GM12892 (cell line): ENCODE data around the gene SPTBN1.

Experiments used
- POLR2A ChIP-seq: IDR thresholded peaks from 2 replicates; pipeline ENCODE4 v1.6.1; 2011; ENCODE audit warnings: low read depth, low read length, control low read depth
- POLR2AphosphoS5 ChIP-seq: IDR thresholded peaks from 2 replicates; pipeline ENCODE4 v1.6.1; 2011; ENCODE audit warnings: low read depth, low read length, control low read depth
- TAF1 ChIP-seq: IDR thresholded peaks from 2 replicates; pipeline ENCODE4 v1.6.1; 2011; ENCODE audit warnings: low read depth, mild to moderate bottlenecking, control low read depth, low read length, borderline replicate concordance

DNA sequence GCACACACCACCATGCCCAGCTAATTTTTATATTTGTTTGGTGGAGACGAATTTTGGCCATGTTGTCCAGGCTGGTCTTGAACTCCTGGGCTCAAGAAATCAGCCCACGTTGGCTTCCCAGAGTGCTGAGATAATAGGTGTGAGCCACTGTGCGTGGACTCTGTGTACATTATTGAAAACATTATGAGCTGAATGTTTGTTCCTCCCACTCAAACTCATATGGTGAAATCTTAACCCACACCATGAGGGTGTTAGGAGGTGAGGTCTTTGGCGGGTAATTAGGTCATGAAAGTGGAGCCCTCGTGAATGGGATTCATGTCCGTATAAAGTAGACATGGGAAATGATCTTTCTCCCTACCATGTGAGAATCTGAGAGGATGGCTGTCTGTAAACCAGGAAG is 83.6 kb downstream of the SPTBN1 start:
- TF ChIP-seq POLR2AphosphoS5 (no peak), POLR2A (no peak), TAF1 (no peak)
